Transverse colon (tissue), 4 donors: ENCODE results near the gene TTC3. TPM values are rescaled to one million over a fixed set of nuclear protein-coding genes. Genes with fewer than 3 reads are reported as not detected.

Experiments
- DNase-seq: peaks from one replicate; pipeline ENCODE4 v3.0.0-alpha.2; 2019
- H3K27ac ChIP-seq, 4 donors: fragments of 200-600 bp; sonication (generic); 2 replicates each; pipeline ENCODE4 v1.5.1; 2016 to 2018; ENCODE audit warnings: inconsistent platforms in 4 of 4
- H3K27me3 ChIP-seq: fragments of 200-600 bp; sonication (generic); 2 replicates; pipeline ENCODE4 v1.5.1; 2017; ENCODE audit warnings: inconsistent platforms
- H3K36me3 ChIP-seq, 4 donors: fragments of 200-600 bp; sonication (generic); 2 replicates each; pipeline ENCODE4 v1.5.1; 2017 to 2019; ENCODE audit warnings: inconsistent platforms in 4 of 4
- H3K4me1 ChIP-seq, 4 donors: fragments of 200-600 bp; sonication (generic); 2 replicates each; pipeline ENCODE4 v1.5.1; 2017 to 2020; ENCODE audit warnings: inconsistent platforms in 4 of 4
- H3K4me3 ChIP-seq, 4 donors: fragments of 200-600 bp; sonication (generic); 1 replicate in 1 of 4; 2 replicates in 3 of 4; pipeline versions ENCODE4 v1.5.1 to v1.6.1; 2017 to 2019; ENCODE audit warnings: inconsistent platforms in 4 of 4
- H3K9me3 ChIP-seq, 2 donors: fragments of 200-600 bp; sonication (generic); 2 replicates each; pipeline ENCODE4 v1.5.1; 2017 to 2019; ENCODE audit warnings: inconsistent platforms in 2 of 2
- EP300 ChIP-seq: sonication (generic); formaldehyde crosslinking; IDR thresholded peaks from one replicate; pipeline ENCODE4 v1.6.1; 2017; ENCODE audit warnings: antibody characterized with exemption, low read depth
- POLR2A ChIP-seq: fragments of 450-650 bp; IDR thresholded peaks from one replicate; pipeline ENCODE4 v1.6.1; 2016; ENCODE audit warnings: antibody characterized with exemption, mild to moderate bottlenecking, moderate library complexity
- POLR2AphosphoS5 ChIP-seq, 3 donors: sonication (generic); formaldehyde crosslinking; IDR thresholded peaks; one replicate each; pipeline ENCODE4 v1.6.1; 2016; ENCODE audit warnings: antibody characterized with exemption in 3 of 3
- WGBS, 2 donors: methylation state at CpG; one replicate each; pipeline ENCODE4 v1.1.5; 2018; ENCODE audit warnings: low coverage in 1 of 2; 5-methylcytosine and 5-hydroxymethylcytosine counted together
- in situ Hi-C, 4 donors: fragments of 200-750 bp; cut with MboI; loops; one replicate each; pipeline versions ENCODE4 v1.15.0 to v1.15.1; 2017; ENCODE audit warnings: low sequenced_read_pairs in 3 of 4, low pct_ligation_motif_present in 1 of 4, low pct_unique_long_range_greater_than_20kb in 1 of 4
- intact Hi-C: fragments of 100-400 bp; cut with DNase I; formaldehyde crosslinking; loops from one replicate; pipeline ENCODE4 v1.15.1; 2023; ENCODE audit warnings: low total_unique reads
- total RNA-seq, 4 donors: library from RNA; depleted of rRNA; stranded (reverse); fragments of >200 nt; gene quantifications; one replicate each; pipeline ENCODE4 v1.1.0, GENCODE V29; 2016
- TF ChIP-seq, protein P1 (sequence below), 5 experiments: fragments of 200-600 bp in 3 of 5; fragments of 450-650 bp in 2 of 5; sonication (generic) in 3 of 5; IDR thresholded peaks; 1 replicate in 2 of 5; 2 replicates in 3 of 5; pipeline ENCODE4 v1.5.1; 2016 to 2017; ENCODE audit warnings: antibody characterized with exemption in 5 of 5, inconsistent platforms in 3 of 5, mild to moderate bottlenecking in 2 of 5, moderate library complexity in 1 of 5

The TTC3 gene
- total RNA-seq, 4 donors from 2014 or later = 84.0 to 247 (median 146) TPM

DNA sequence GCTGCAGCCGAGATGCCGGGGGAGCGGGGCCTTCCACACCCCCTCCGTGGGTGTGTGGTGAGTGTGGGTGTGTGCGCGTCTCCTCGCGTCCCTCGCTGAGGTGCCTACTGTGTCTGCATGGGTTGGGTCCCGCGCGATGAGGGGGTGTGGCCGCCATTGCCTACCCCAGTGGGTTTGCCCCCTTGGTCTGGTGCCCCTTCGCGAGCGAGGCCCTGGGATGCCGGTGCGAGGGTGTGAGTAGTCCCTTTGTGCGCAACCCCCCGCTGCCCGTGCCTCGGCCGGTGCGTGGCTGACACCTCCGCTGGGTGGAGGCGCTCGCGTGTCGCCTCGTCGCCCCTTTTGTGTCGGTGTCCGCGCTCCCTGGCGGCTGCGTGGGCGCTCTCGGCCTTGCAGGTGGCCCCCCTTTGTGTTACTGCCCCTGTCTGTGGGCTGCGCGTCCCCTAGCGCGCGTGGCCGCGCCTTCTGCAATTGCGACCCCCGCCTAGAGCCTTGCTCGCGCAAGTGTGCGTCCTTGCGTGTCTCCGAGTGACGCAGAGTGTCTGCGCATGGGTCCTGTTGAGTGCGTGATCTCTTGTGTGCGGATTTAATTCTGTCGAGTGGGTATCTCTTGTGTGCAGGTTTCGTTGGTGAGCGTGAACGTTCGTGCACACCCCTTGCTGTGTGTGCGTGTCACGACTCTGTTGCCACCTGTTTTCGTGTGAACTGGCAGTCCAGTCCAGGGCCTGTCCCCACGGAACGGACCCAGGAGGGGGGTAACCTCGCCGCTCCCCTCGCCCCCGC is 553 bp downstream of the TTC3 start:
- H3K27me3 ChIP-seq = no peaks in the 10 kb centered on the region
- H3K36me3 ChIP-seq = no peaks in the 10 kb centered on the region
- H3K27ac ChIP-seq = peak overlapping the region; percentile 97 to 99 (median 98)
- 2% methylated on average over 52 of the region's 70 CpGs; no CpG with 5 or more reads in 1 of the 2 donors for WGBS, 2 donors
- H3K9me3 ChIP-seq = no peaks in the 10 kb centered on the region
- peaks cover 14 to 28% (median 24%) of the 10 kb centered on the region in 4 donors for H3K4me1 ChIP-seq
- H3K4me3 ChIP-seq = peak overlapping the region; percentile 76 to 93 (median 80)
- intact Hi-C loops = loop anchor here (2.0 kb wide), 1 partner anchor 83 kb away; no protein-coding TSS in a partner anchor
- TF ChIP-seq, protein P1, sequence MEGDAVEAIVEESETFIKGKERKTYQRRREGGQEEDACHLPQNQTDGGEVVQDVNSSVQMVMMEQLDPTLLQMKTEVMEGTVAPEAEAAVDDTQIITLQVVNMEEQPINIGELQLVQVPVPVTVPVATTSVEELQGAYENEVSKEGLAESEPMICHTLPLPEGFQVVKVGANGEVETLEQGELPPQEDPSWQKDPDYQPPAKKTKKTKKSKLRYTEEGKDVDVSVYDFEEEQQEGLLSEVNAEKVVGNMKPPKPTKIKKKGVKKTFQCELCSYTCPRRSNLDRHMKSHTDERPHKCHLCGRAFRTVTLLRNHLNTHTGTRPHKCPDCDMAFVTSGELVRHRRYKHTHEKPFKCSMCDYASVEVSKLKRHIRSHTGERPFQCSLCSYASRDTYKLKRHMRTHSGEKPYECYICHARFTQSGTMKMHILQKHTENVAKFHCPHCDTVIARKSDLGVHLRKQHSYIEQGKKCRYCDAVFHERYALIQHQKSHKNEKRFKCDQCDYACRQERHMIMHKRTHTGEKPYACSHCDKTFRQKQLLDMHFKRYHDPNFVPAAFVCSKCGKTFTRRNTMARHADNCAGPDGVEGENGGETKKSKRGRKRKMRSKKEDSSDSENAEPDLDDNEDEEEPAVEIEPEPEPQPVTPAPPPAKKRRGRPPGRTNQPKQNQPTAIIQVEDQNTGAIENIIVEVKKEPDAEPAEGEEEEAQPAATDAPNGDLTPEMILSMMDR (IDR thresholded peaks at IDR 0.05) = peak in 2 of 5 experiments; percentile 8 to 30
- TF ChIP-seq EP300 (no peak), POLR2A (no peak), POLR2AphosphoS5 (IDR thresholded peaks at IDR 0.05) (peak in 2 of 3 donors; percentile 20 to 32)
- in situ Hi-C loops = loop anchor here in 1 of 4 donors (10.0 kb wide), 1 partner anchor 89 kb away; no protein-coding TSS in a partner anchor
- peak; percentile 70 for DNase-seq

GRCh38 chr21:37074197-37074510 is 1.1 kb downstream of the TTC3 start:
- in situ Hi-C loops = loop anchor here in 1 of 4 donors (10.0 kb wide), 1 partner anchor 89 kb away; no protein-coding TSS in a partner anchor
- intact Hi-C loops = no loop called here
- 0 to 1% methylated on average over 8 to 13 of the region's 13 CpGs for WGBS, 2 donors

GRCh38 chr21:37074546-37074945 is 1.5 kb downstream of the TTC3 start:
- in situ Hi-C loops = loop anchor here in 1 of 4 donors (10.0 kb wide), 1 partner anchor 90 kb away; no protein-coding TSS in a partner anchor
- Histone ChIP-seq H3K27me3 (no peaks in the 10 kb centered on the region), H3K9me3 (no peaks in the 10 kb centered on the region), H3K4me3 (peak overlapping the region; percentile 76 to 93 (median 80)), H3K27ac (peak overlapping the region; percentile 97 to 99 (median 98)), H3K4me1 (peaks cover 14 to 28% (median 24%) of the 10 kb centered on the region in 4 donors), H3K36me3 (no peaks in the 10 kb centered on the region)
- no peak for TF ChIP-seq POLR2A
- TF ChIP-seq EP300 = no peak
- TF ChIP-seq, protein P1 (IDR thresholded peaks at IDR 0.05) = no peak
- TF ChIP-seq POLR2AphosphoS5 (IDR thresholded peaks at IDR 0.05) = no peak
- WGBS, 2 donors = 32 to 36% methylated on average over 9 of the region's 9 CpGs
- DNase-seq = no peak
- intact Hi-C loops = no loop called here

More at GRCh38 chr21:37074197-37074510, 1.1 kb downstream of the TTC3 start:
- Histone ChIP-seq H3K27me3 (no peaks in the 10 kb centered on the region), H3K4me3 (peak overlapping the region; percentile 76 to 93 (median 80)), H3K9me3 (no peaks in the 10 kb centered on the region), H3K27ac (peak overlapping the region; percentile 97 to 99 (median 98)), H3K4me1 (peaks cover 14 to 28% (median 24%) of the 10 kb centered on the region in 4 donors), H3K36me3 (no peaks in the 10 kb centered on the region)
- no peak for DNase-seq
- TF ChIP-seq EP300 = no peak
- TF ChIP-seq, protein P1 (IDR thresholded peaks at IDR 0.05) = no peak
- TF ChIP-seq POLR2AphosphoS5 (IDR thresholded peaks at IDR 0.05) = no peak
- TF ChIP-seq POLR2A = no peak

- in situ Hi-C loops = loop anchor here in 3 of 4 donors (5.0 to 25.0 kb wide), 3 partner anchors 88 to 93 kb away; no protein-coding TSS in a partner anchor
- no peak for DNase-seq
Measured at GRCh38 chr21:37075214-37075770, 2.2 kb downstream of the TTC3 start.

More at GRCh38 chr21:37075214-37075770, 2.2 kb downstream of the TTC3 start:
- intact Hi-C loops = no loop called here
- Histone ChIP-seq H3K9me3 (no peaks in the 10 kb centered on the region), H3K27me3 (no peaks in the 10 kb centered on the region), H3K4me1 (peaks cover 14 to 28% (median 24%) of the 10 kb centered on the region in 4 donors), H3K4me3 (no peak overlapping the region), H3K36me3 (no peaks in the 10 kb centered on the region), H3K27ac (peak overlapping the region in 1 of 4 donors; percentile 19)
- 84 to 85% methylated on average over 4 of the region's 4 CpGs for WGBS, 2 donors
- no peak for TF ChIP-seq EP300
- no peak for TF ChIP-seq POLR2AphosphoS5 (IDR thresholded peaks at IDR 0.05)
- no peak for TF ChIP-seq POLR2A
- TF ChIP-seq, protein P1 (IDR thresholded peaks at IDR 0.05) = no peak
